Activated T-cell treated with anti-CD3 and anti-CD28 coated beads for 4 hours (primary cell): ENCODE measurements around the gene PAPPA.

ENCODE experiments used
- DNase-seq: peaks from one replicate; pipeline ENCODE4 v3.0.0-alpha.2; 2020

PAPPA gene

GRCh38 chr9:116152390-116152789 lies 1.2 kb upstream of the PAPPA start:
- no peak for DNase-seq

- DNase-seq: no peak
Observed at GRCh38 chr9:116152941-116153764, 438 bp upstream of the PAPPA start.

- no peak for DNase-seq
Observed at GRCh38 chr9:116154334-116154975, 864 bp downstream of the PAPPA start.

- DNase-seq: no peak
Observed at GRCh38 chr9:116154976-116155697, 1.5 kb downstream of the PAPPA start.

GRCh38 chr9:116155698-116156039 lies 2.1 kb downstream of the PAPPA start:
- no peak for DNase-seq

GRCh38 chr9:116156621-116157314 lies 3.2 kb downstream of the PAPPA start:
- DNase-seq: no peak

GRCh38 chr9:116157436-116158138 lies 4.0 kb downstream of the PAPPA start:
- DNase-seq: no peak

GRCh38 chr9:116160676-116161571 lies 7.3 kb downstream of the PAPPA start:
- no peak for DNase-seq

GRCh38 chr9:116162241-116162781 lies 8.7 kb downstream of the PAPPA start:
- DNase-seq: no peak

- no peak for DNase-seq
Observed at GRCh38 chr9:116163293-116164055, 9.9 kb downstream of the PAPPA start.

GRCh38 chr9:116165912-116166311 lies 12.3 kb downstream of the PAPPA start:
- DNase-seq: no peak

- DNase-seq: no peak
Observed at GRCh38 chr9:116166713-116167112, 13.1 kb downstream of the PAPPA start.

- DNase-seq: no peak
Observed at GRCh38 chr9:116168231-116168630, 14.6 kb downstream of the PAPPA start.

- no peak for DNase-seq
Observed at GRCh38 chr9:116172216-116172615, 18.6 kb downstream of the PAPPA start.

- no peak for DNase-seq
Observed at GRCh38 chr9:116174347-116174746, 20.8 kb downstream of the PAPPA start.

GRCh38 chr9:116175614-116176013 lies 22.0 kb downstream of the PAPPA start:
- no peak for DNase-seq

GRCh38 chr9:116178481-116179211 lies 25.1 kb downstream of the PAPPA start:
- no peak for DNase-seq

GRCh38 chr9:116179568-116179967 lies 26.0 kb downstream of the PAPPA start:
- no peak for DNase-seq

GRCh38 chr9:116181853-116182610 lies 28.4 kb downstream of the PAPPA start:
- no peak for DNase-seq
